GM12878 (cell line): Measurements from ENCODE around the gene SPDYC. TPM values are rescaled to one million over a fixed set of nuclear protein-coding genes. Genes with fewer than 3 reads are reported as not detected.

Experiments used
- CBX5 ChIP-seq: sonication (generic); IDR thresholded peaks from 2 replicates; pipeline ENCODE4 v1.6.1; 2016; ENCODE audit warnings: low read depth, moderate library complexity, mild to moderate bottlenecking, inconsistent platforms
- DPF2 ChIP-seq: fragments of 450-650 bp; IDR thresholded peaks from 2 replicates; pipeline ENCODE4 v1.6.1; 2017; ENCODE audit warnings: mild to moderate bottlenecking
- IRF3 ChIP-seq: fragments of 450-650 bp; IDR thresholded peaks from 2 replicates; pipeline ENCODE4 v1.6.1; 2014; ENCODE audit warnings: mild to moderate bottlenecking
- KAT2A ChIP-seq: conservative IDR thresholded peaks from 2 replicates; pipeline ENCODE4 v1.6.1; 2011; ENCODE audit warnings: low read depth, low read length; ENCODE audit not compliant: control insufficient read depth
- MAX ChIP-seq: IDR thresholded peaks from 2 replicates; pipeline ENCODE4 v1.6.1; 2012; ENCODE audit warnings: low read depth, low read length, improper control_type of control experiment
- MEF2A ChIP-seq: IDR thresholded peaks from 2 replicates; pipeline ENCODE4 v1.6.1; 2011; ENCODE audit warnings: low read depth, mild to moderate bottlenecking, low read length, moderate library complexity; ENCODE audit not compliant: insufficient read depth
- NFYA ChIP-seq: IDR thresholded peaks from 2 replicates; pipeline ENCODE4 v1.6.1; 2011; ENCODE audit warnings: low read depth, mild to moderate bottlenecking, low read length, improper control_type of control experiment, borderline replicate concordance
- POLR2AphosphoS2 ChIP-seq: IDR thresholded peaks from 2 replicates; pipeline ENCODE4 v1.6.1; 2011; ENCODE audit warnings: low read depth, mild to moderate bottlenecking, low read length, improper control_type of control experiment, moderate library complexity
- RUNX3 ChIP-seq: IDR thresholded peaks from 2 replicates; pipeline ENCODE4 v1.6.1; 2012; ENCODE audit warnings: low read length, inconsistent platforms
- SMAD5 ChIP-seq: IDR thresholded peaks from 2 replicates; pipeline ENCODE4 v1.6.1; 2016; ENCODE audit warnings: antibody characterized with exemption, low read depth
- SRF ChIP-seq, 2 experiments: IDR thresholded peaks; 2 replicates each; pipeline ENCODE4 v1.6.1; 2011; ENCODE audit warnings: low read depth in 2 of 2, low read length in 2 of 2, mild to moderate bottlenecking in 1 of 2, moderate library complexity in 1 of 2
- ZNF622 ChIP-seq: fragments of 450-650 bp; IDR thresholded peaks from 2 replicates; pipeline ENCODE4 v1.6.1; 2017; ENCODE audit warnings: mild to moderate bottlenecking, inconsistent platforms
- polyA plus RNA-seq, 11 experiments: library from polyadenylated mRNA; depleted of rRNA in 4 of 11; unstranded in 6 of 11; stranded (reverse) in 5 of 11; fragments of >200 nt; fragmentation: Nextera tagmentation in 4 of 11; fragmentation: Illumina TruSeq in 1 of 11; extraction: Ambion mirVana in 4 of 11; extraction: Trizol in 1 of 11; gene quantifications; 1 replicate in 1 of 11; 2 replicates in 10 of 11; pipeline versions ENCODE4 v1.2.1 to v1.2.3, GENCODE V29; 2011 to 2016; ENCODE audit warnings: inconsistent platforms in 2 of 11, missing spikeins in 2 of 11, low read depth in 1 of 11
- total RNA-seq, 4 experiments: library from RNA; depleted of rRNA in 3 of 4; stranded (reverse); fragments of >200 nt in 3 of 4; fragmentation: Illumina TruSeq in 1 of 4; extraction: Trizol in 1 of 4; gene quantifications; 2 replicates each; pipeline versions ENCODE4 v1.2.1 to v1.2.3, GENCODE V29; 2013 to 2021
- TF ChIP-seq, protein P1 (sequence below), 3 experiments: IDR thresholded peaks in 2 of 3; conservative IDR thresholded peaks in 1 of 3; 2 replicates each; pipeline ENCODE4 v1.5.1; 2011; ENCODE audit warnings: low read depth in 3 of 3, low read length in 3 of 3, mild to moderate bottlenecking in 3 of 3, control low read depth in 2 of 3, moderate library complexity in 2 of 3, inconsistent platforms in 1 of 3, mixed read lengths in 1 of 3; ENCODE audit not compliant: control insufficient read depth in 2 of 3, insufficient read depth in 1 of 3; ENCODE audit errors: extremely low read depth in 1 of 3
- TF ChIP-seq, protein P2 (sequence below): fragments of 450-650 bp; formaldehyde crosslinking; IDR thresholded peaks from 2 replicates; pipeline ENCODE4 v1.5.0; 2022; ENCODE audit warnings: mild to moderate bottlenecking, missing genetic modification characterization
- TF ChIP-seq, protein P3 (sequence below): fragments of 450-650 bp; IDR thresholded peaks from 2 replicates; pipeline ENCODE4 v1.6.1; 2017; ENCODE audit warnings: mild to moderate bottlenecking, moderate library complexity
- TF ChIP-seq, protein P4 (sequence below): IDR thresholded peaks from 2 replicates; pipeline ENCODE4 v1.6.1; 2011; ENCODE audit warnings: borderline replicate concordance, low read depth, mild to moderate bottlenecking, moderate library complexity, low read length; ENCODE audit not compliant: insufficient read depth, poor library complexity, severe bottlenecking

SPDYC gene
- total and polyA plus RNA-seq, 10 of the 15 experiments (the other 5 are each of a cell fraction or from before 2014, with no cell fraction given): not detected

DNA sequence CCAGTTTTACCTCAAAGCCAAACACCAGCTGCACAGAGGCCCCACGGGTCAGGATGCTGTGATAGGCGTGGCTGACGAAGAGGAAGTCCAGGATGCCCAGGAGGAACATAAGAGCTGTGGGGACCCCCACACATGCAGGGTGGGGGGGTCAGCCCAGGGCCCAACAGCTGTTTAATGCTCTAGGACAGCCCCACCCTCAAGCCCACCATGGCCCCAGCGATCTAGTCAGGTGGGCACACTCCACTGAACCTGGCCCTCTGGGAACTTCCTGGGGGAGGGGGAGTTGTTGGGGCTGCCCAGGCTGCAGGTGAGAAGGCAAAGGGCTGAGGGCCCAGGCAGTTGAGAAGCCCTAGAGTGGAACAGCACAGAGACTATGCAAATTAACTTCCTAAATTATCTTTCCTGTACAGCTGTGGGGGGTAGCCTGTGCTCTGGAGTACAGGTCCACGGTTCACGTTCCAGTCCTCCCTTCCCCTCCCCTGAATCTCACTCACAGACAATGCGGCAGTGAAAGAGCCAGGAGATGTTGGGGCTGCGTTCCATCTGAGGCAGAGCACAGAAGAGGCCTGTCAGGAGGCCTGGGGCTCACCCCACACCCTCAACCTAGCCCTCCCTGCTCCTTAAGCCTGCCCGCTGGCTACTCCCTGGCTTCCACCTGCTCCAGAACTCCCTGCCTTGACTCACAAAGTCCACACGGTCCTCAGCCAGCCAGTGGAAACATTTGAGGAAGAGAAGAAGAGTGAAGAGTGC lies 37.6 kb upstream of the SPDYC start (continued):
- TF ChIP-seq SRF (IDR thresholded peaks at IDR 0.05; ENCODE audit: low read depth in 2 of 2, low read length in 2 of 2) (no peak), RUNX3 (peak; percentile 22; the same call in 1 of the 2 replicates), POLR2AphosphoS2 (no peak), DPF2 (no peak), NFYA (no peak), MEF2A (peak; percentile 78; the same call in 1 of the 2 replicates), MAX (no peak; the same call in 1 of the 2 replicates), CBX5 (no peak), ZNF622 (no peak), SMAD5 (no peak), KAT2A (no peak), IRF3 (no peak)
- TF ChIP-seq, protein P1, sequence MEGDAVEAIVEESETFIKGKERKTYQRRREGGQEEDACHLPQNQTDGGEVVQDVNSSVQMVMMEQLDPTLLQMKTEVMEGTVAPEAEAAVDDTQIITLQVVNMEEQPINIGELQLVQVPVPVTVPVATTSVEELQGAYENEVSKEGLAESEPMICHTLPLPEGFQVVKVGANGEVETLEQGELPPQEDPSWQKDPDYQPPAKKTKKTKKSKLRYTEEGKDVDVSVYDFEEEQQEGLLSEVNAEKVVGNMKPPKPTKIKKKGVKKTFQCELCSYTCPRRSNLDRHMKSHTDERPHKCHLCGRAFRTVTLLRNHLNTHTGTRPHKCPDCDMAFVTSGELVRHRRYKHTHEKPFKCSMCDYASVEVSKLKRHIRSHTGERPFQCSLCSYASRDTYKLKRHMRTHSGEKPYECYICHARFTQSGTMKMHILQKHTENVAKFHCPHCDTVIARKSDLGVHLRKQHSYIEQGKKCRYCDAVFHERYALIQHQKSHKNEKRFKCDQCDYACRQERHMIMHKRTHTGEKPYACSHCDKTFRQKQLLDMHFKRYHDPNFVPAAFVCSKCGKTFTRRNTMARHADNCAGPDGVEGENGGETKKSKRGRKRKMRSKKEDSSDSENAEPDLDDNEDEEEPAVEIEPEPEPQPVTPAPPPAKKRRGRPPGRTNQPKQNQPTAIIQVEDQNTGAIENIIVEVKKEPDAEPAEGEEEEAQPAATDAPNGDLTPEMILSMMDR (IDR thresholded peaks at IDR 0.05 in 2 of 3, conservative IDR thresholded peaks at IDR 0.05 in 1 of 3; ENCODE audit: control insufficient read depth in 2 of 3, extremely low read depth in 1 of 3, insufficient read depth in 1 of 3, low read depth in 3 of 3, low read length in 3 of 3): no peak
- TF ChIP-seq, protein P2, sequence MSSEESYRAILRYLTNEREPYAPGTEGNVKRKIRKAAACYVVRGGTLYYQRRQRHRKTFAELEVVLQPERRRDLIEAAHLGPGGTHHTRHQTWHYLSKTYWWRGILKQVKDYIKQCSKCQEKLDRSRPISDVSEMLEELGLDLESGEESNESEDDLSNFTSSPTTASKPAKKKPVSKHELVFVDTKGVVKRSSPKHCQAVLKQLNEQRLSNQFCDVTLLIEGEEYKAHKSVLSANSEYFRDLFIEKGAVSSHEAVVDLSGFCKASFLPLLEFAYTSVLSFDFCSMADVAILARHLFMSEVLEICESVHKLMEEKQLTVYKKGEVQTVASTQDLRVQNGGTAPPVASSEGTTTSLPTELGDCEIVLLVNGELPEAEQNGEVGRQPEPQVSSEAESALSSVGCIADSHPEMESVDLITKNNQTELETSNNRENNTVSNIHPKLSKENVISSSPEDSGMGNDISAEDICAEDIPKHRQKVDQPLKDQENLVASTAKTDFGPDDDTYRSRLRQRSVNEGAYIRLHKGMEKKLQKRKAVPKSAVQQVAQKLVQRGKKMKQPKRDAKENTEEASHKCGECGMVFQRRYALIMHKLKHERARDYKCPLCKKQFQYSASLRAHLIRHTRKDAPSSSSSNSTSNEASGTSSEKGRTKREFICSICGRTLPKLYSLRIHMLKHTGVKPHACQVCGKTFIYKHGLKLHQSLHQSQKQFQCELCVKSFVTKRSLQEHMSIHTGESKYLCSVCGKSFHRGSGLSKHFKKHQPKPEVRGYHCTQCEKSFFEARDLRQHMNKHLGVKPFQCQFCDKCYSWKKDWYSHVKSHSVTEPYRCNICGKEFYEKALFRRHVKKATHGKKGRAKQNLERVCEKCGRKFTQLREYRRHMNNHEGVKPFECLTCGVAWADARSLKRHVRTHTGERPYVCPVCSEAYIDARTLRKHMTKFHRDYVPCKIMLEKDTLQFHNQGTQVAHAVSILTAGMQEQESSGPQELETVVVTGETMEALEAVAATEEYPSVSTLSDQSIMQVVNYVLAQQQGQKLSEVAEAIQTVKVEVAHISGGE (CRISPR knock-in tag): no peak
- TF ChIP-seq, protein P3, sequence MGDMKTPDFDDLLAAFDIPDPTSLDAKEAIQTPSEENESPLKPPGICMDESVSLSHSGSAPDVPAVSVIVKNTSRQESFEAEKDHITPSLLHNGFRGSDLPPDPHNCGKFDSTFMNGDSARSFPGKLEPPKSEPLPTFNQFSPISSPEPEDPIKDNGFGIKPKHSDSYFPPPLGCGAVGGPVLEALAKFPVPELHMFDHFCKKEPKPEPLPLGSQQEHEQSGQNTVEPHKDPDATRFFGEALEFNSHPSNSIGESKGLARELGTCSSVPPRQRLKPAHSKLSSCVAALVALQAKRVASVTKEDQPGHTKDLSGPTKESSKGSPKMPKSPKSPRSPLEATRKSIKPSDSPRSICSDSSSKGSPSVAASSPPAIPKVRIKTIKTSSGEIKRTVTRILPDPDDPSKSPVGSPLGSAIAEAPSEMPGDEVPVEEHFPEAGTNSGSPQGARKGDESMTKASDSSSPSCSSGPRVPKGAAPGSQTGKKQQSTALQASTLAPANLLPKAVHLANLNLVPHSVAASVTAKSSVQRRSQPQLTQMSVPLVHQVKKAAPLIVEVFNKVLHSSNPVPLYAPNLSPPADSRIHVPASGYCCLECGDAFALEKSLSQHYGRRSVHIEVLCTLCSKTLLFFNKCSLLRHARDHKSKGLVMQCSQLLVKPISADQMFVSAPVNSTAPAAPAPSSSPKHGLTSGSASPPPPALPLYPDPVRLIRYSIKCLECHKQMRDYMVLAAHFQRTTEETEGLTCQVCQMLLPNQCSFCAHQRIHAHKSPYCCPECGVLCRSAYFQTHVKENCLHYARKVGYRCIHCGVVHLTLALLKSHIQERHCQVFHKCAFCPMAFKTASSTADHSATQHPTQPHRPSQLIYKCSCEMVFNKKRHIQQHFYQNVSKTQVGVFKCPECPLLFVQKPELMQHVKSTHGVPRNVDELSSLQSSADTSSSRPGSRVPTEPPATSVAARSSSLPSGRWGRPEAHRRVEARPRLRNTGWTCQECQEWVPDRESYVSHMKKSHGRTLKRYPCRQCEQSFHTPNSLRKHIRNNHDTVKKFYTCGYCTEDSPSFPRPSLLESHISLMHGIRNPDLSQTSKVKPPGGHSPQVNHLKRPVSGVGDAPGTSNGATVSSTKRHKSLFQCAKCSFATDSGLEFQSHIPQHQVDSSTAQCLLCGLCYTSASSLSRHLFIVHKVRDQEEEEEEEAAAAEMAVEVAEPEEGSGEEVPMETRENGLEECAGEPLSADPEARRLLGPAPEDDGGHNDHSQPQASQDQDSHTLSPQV: no peak
- TF ChIP-seq, protein P4, sequence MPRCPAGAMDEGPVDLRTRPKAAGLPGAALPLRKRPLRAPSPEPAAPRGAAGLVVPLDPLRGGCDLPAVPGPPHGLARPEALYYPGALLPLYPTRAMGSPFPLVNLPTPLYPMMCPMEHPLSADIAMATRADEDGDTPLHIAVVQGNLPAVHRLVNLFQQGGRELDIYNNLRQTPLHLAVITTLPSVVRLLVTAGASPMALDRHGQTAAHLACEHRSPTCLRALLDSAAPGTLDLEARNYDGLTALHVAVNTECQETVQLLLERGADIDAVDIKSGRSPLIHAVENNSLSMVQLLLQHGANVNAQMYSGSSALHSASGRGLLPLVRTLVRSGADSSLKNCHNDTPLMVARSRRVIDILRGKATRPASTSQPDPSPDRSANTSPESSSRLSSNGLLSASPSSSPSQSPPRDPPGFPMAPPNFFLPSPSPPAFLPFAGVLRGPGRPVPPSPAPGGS: no peak
